ENCODE results near the gene AGAP5. TPM values are rescaled to one million over a fixed set of nuclear protein-coding genes. Genes with fewer than 3 reads are reported as not detected.

AGAP5 gene
- total and polyA plus RNA-seq, 7 experiments from 2014 or later: 7.8 to 16.6 (median 10.5) TPM; not detected in 2

GRCh38 chr10:73627300-73627699 is 70.6 kb downstream of the AGAP5 start:
- ATAC-seq: no peak
- intact Hi-C loops (cut with micrococcal nuclease): loop anchor here (2.0 to 5.0 kb wide), 9 partner anchors 115 to 1200 kb away; partner anchors contain the start of genes ECD (in 2 of the 2), FAM149B1 (in 2 of the 2), SEC24C (in 2 of the 2) and CHCHD1 (in 1 of the 2)
- H3K36me3 Mint-ChIP-seq: peaks cover 0 to 3% (median 0%) of the 10 kb centered on the region in 5 donors
- H3K27me3 Mint-ChIP-seq: no peaks in the 10 kb centered on the region
- H3K9me3 ChIP-seq (ENCODE audit: control insufficient read depth in 2 of 3, low read length in 3 of 3): no peaks in the 10 kb centered on the region
- no peak overlapping the region for H3K4me3 ChIP-seq (ENCODE audit: low read length)
- peaks cover 0 to 5% (median 0%) of the 10 kb centered on the region in 3 experiments for H3K36me3 ChIP-seq (ENCODE audit: control insufficient read depth in 2 of 3, insufficient read depth in 3 of 3, low read length in 3 of 3)
- no peaks in the 10 kb centered on the region for H3K9me3 Mint-ChIP-seq
- ChIA-PET POLR2A (interaction anchor here (0.6 to 1.5 kb wide), 3 partner anchors 97 to 240 kb away, joined by 3 to 5 read pairs (median 3); no protein-coding TSS in a partner anchor), CTCF (interaction anchor here (1.1 kb wide), 1 partner anchor 17 kb away, joined by 5 read pairs; no protein-coding TSS in a partner anchor)
- peak overlapping the region; percentile 1 for H3K27ac ChIP-seq (ENCODE audit: low read depth, low read length)
- H3K27ac Mint-ChIP-seq: peak overlapping the region in 8 of 9 donors; percentile 6 to 96 (median 53)
- peaks cover 7 to 9% of the 10 kb centered on the region in 2 donors for H3K4me1 ChIP-seq (ENCODE audit: control insufficient read depth in 2 of 2, insufficient read depth in 2 of 2, low read length in 2 of 2)
- no peak for DNase-seq
- H3K4me1 Mint-ChIP-seq: peaks cover 0 to 29% (median 24%) of the 10 kb centered on the region in 7 donors
- no peaks in the 10 kb centered on the region for H3K27me3 ChIP-seq (ENCODE audit: control insufficient read depth in 2 of 2, insufficient read depth in 2 of 2, low read length in 2 of 2)
- H3K4me3 Mint-ChIP-seq: peak overlapping the region; percentile 22 to 98 (median 40)

GRCh38 chr10:73625884-73626752 is 71.8 kb downstream of the AGAP5 start:
- ATAC-seq: peak; percentile 97
- Mint-ChIP-seq H3K27ac (peak overlapping the region; percentile 95 to 100 (median 97)), H3K4me3 (peak overlapping the region; percentile 91 to 100 (median 96)), H3K27me3 (no peaks in the 10 kb centered on the region), H3K4me1 (peaks cover 0 to 29% (median 24%) of the 10 kb centered on the region in 7 donors), H3K9me3 (no peaks in the 10 kb centered on the region), H3K36me3 (peaks cover 0 to 3% (median 0%) of the 10 kb centered on the region in 5 donors)
- intact Hi-C loops (cut with micrococcal nuclease): loop anchor here (1.0 to 5.0 kb wide), 24 partner anchors 18 to 1201 kb away; partner anchors contain the start of genes CFAP70 (in 2 of the 2), ECD (in 2 of the 2), FAM149B1 (in 2 of the 2) and MRPS16 (in 2 of the 2)
- Histone ChIP-seq H3K36me3 (ENCODE audit: control insufficient read depth in 2 of 3, insufficient read depth in 3 of 3, low read length in 3 of 3) (peaks cover 0 to 5% (median 0%) of the 10 kb centered on the region in 3 experiments), H3K4me1 (ENCODE audit: control insufficient read depth in 2 of 2, insufficient read depth in 2 of 2, low read length in 2 of 2) (peaks cover 7 to 9% of the 10 kb centered on the region in 2 donors), H3K9me3 (ENCODE audit: control insufficient read depth in 2 of 3, low read length in 3 of 3) (no peaks in the 10 kb centered on the region), H3K27ac (ENCODE audit: low read depth, low read length) (peak overlapping the region; percentile 87), H3K4me3 (ENCODE audit: low read length) (peak overlapping the region; percentile 99), H3K27me3 (ENCODE audit: control insufficient read depth in 2 of 2, insufficient read depth in 2 of 2, low read length in 2 of 2) (no peaks in the 10 kb centered on the region)
- peak; percentile 76 to 97 (median 91) for DNase-seq
- ChIA-PET POLR2A (interaction anchor here (0.6 to 2.8 kb wide), 6 partner anchors 17 to 605 kb away, joined by 3 to 14 read pairs (median 4); partner anchors contain the start of gene PPP3CB), CTCF (interaction anchor here (1.0 kb wide), 1 partner anchor 18 kb away, joined by 4 read pairs; no protein-coding TSS in a partner anchor)

GRCh38 chr10:73625004-73625883 is 72.7 kb downstream of the AGAP5 start:
- H3K9me3 Mint-ChIP-seq: no peaks in the 10 kb centered on the region
- peak overlapping the region; percentile 95 to 100 (median 97) for H3K27ac Mint-ChIP-seq
- peak overlapping the region; percentile 87 for H3K27ac ChIP-seq (ENCODE audit: low read depth, low read length)
- H3K9me3 ChIP-seq (ENCODE audit: control insufficient read depth in 2 of 3, low read length in 3 of 3): no peaks in the 10 kb centered on the region
- DNase-seq (peak in 8 of 9 donors; percentile 18 to 34 (median 26)), ATAC-seq (peak; percentile 9)
- CTCF ChIA-PET: interaction anchor here (1.0 to 1.1 kb wide), 2 partner anchors 18 to 19 kb away, joined by 3 to 4 read pairs; no protein-coding TSS in a partner anchor
- peak overlapping the region; percentile 99 for H3K4me3 ChIP-seq (ENCODE audit: low read length)
- peak overlapping the region; percentile 91 to 100 (median 96) for H3K4me3 Mint-ChIP-seq
- H3K36me3 Mint-ChIP-seq: peaks cover 0 to 3% (median 0%) of the 10 kb centered on the region in 5 donors
- H3K27me3 ChIP-seq (ENCODE audit: control insufficient read depth in 2 of 2, insufficient read depth in 2 of 2, low read length in 2 of 2): no peaks in the 10 kb centered on the region
- H3K4me1 Mint-ChIP-seq: peaks cover 0 to 29% (median 24%) of the 10 kb centered on the region in 7 donors
- H3K36me3 ChIP-seq (ENCODE audit: control insufficient read depth in 2 of 3, insufficient read depth in 3 of 3, low read length in 3 of 3): peaks cover 0 to 5% (median 0%) of the 10 kb centered on the region in 3 experiments
- no peaks in the 10 kb centered on the region for H3K27me3 Mint-ChIP-seq
- POLR2A ChIA-PET: interaction anchor here (0.6 to 2.8 kb wide), 8 partner anchors 10 to 606 kb away, joined by 3 to 14 read pairs (median 3); partner anchors contain the start of gene PPP3CB
- peaks cover 7 to 9% of the 10 kb centered on the region in 2 donors for H3K4me1 ChIP-seq (ENCODE audit: control insufficient read depth in 2 of 2, insufficient read depth in 2 of 2, low read length in 2 of 2)
- intact Hi-C loops (cut with micrococcal nuclease): loop anchor here (1.0 to 5.0 kb wide), 18 partner anchors 19 to 1202 kb away; partner anchors contain the start of genes CFAP70 (in 2 of the 2), ECD (in 2 of the 2), FAM149B1 (in 2 of the 2) and MRPS16 (in 2 of the 2)

Other genes starting within 250 kb of the AGAP5 start
- gene PPP3CB, start 202.1 kb downstream of the AGAP5 start, total RNA-seq: 10 to 100 TPM; 25.7 to 44.5 (median 41.4) TPM
- 1 to 10 TPM; 6.2 to 6.3 TPM for gene PPP3CB, start 202.1 kb downstream of the AGAP5 start, polyA plus RNA-seq
- 1 to 10 TPM; 3.0 to 6.7 (median 4.3) TPM for gene USP54, start 106.8 kb downstream of the AGAP5 start, total RNA-seq
- 1 to 10 TPM in 1 of 2 donors, under 1 TPM in 1; 0.41 to 1.9 TPM for gene USP54, start 106.8 kb downstream of the AGAP5 start, polyA plus RNA-seq
- gene MYOZ1, start 56.6 kb downstream of the AGAP5 start, total RNA-seq: not detected
- not detected for gene MYOZ1, start 56.6 kb downstream of the AGAP5 start, polyA plus RNA-seq
- under 1 TPM in 2 of 5 experiments, not detected in 3; 0.08 to 0.12 TPM for gene SYNPO2L, start 42.1 kb downstream of the AGAP5 start, total RNA-seq
- gene SYNPO2L, start 42.1 kb downstream of the AGAP5 start, polyA plus RNA-seq: not detected
- gene SEC24C, start 46.3 kb upstream of the AGAP5 start, total RNA-seq: 100 to 1,000 TPM in 2 of 5 experiments, 10 to 100 TPM in 3; 68.7 to 122 (median 95.4) TPM
- gene SEC24C, start 46.3 kb upstream of the AGAP5 start, polyA plus RNA-seq: 10 to 100 TPM; 23.3 to 41.4 TPM
- 10 to 100 TPM in 3 of 5 experiments, 1 to 10 TPM in 2; 5.6 to 31.4 (median 14.9) TPM for gene CHCHD1, start 83.9 kb upstream of the AGAP5 start, total RNA-seq
- gene CHCHD1, start 83.9 kb upstream of the AGAP5 start, polyA plus RNA-seq: 10 to 100 TPM; 40.5 to 49.6 TPM
- gene ZSWIM8, start 87.5 kb upstream of the AGAP5 start, total RNA-seq: 100 to 1,000 TPM in 1 of 5 experiments, 10 to 100 TPM in 4; 70.9 to 102 (median 83.2) TPM
- 10 to 100 TPM in 1 of 2 donors, 1 to 10 TPM in 1; 9.9 to 27.9 TPM for gene ZSWIM8, start 87.5 kb upstream of the AGAP5 start, polyA plus RNA-seq
- gene NDST2, start 113.5 kb upstream of the AGAP5 start, total RNA-seq: 100 to 1,000 TPM in 3 of 5 experiments, 10 to 100 TPM in 2; 74.2 to 117 (median 104) TPM
- 10 to 100 TPM; 23.1 to 34.3 TPM for gene NDST2, start 113.5 kb upstream of the AGAP5 start, polyA plus RNA-seq
- 10 to 100 TPM; 44.6 to 70.9 (median 61.9) TPM for gene CAMK2G, start 176.4 kb upstream of the AGAP5 start, total RNA-seq
- 1 to 10 TPM; 5.6 to 6.3 TPM for gene CAMK2G, start 176.4 kb upstream of the AGAP5 start, polyA plus RNA-seq
- under 1 TPM; 0.42 to 0.97 (median 0.78) TPM for gene PLAU, start 213.0 kb upstream of the AGAP5 start, total RNA-seq
- not detected for gene PLAU, start 213.0 kb upstream of the AGAP5 start, polyA plus RNA-seq

All from naive thymus-derived CD4-positive, alpha-beta T cell (primary cell).